Measurements from ENCODE around the gene HSPG2. TPM values are rescaled to one million over a fixed set of nuclear protein-coding genes. Genes with fewer than 3 reads are reported as not detected.

HSPG2 gene
- total RNA-seq, 1 experiment from 2014 or later: 14.7 TPM

DNA sequence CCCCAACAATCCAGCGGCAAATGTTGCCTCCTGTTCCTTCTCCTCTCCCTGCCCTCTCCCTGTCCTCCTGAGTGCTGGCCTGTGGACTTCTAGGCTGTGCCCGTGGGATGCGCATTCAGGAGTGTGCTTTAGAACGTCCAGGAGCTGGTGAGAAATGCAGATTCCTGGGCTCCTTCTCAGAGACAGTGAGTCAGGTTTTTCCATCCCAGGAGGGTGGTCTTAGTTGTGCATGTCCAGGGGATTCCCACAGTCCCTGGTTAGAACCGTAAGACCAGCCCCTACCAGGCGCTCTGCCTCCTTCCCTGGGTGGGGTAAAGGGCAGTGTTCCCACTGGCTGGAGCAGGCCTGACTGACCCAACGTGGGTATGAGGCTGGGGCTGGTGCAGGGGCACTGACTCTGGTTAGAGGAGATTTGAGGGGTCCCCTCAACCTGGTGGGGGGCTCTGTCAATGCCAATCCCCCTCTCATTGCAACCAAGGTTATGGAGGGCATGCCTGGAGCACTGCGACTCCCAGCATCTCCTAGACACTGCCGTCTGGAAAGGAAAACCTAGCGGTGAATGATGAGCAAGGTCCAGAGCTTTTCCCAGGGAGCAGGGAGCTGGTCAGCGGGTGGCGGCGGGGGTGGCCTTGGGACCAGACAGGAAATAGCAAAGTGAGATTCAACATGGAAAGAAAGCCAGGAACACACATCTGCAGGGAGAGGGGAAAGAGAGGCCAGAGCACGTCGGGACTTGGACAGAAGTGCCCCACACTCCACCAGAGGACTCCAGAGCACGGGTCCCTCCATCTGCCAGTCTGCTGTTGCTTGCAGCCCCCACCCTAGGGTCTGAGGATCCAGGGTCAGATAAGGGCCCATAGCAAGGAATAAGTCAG, 38.5 kb downstream of the HSPG2 start:
- no peak for DNase-seq (ENCODE audit: low read depth)

GRCh38 chr1:21897844-21898243, 39.3 kb downstream of the HSPG2 start:
- no peak for DNase-seq (ENCODE audit: low read depth)

DNA sequence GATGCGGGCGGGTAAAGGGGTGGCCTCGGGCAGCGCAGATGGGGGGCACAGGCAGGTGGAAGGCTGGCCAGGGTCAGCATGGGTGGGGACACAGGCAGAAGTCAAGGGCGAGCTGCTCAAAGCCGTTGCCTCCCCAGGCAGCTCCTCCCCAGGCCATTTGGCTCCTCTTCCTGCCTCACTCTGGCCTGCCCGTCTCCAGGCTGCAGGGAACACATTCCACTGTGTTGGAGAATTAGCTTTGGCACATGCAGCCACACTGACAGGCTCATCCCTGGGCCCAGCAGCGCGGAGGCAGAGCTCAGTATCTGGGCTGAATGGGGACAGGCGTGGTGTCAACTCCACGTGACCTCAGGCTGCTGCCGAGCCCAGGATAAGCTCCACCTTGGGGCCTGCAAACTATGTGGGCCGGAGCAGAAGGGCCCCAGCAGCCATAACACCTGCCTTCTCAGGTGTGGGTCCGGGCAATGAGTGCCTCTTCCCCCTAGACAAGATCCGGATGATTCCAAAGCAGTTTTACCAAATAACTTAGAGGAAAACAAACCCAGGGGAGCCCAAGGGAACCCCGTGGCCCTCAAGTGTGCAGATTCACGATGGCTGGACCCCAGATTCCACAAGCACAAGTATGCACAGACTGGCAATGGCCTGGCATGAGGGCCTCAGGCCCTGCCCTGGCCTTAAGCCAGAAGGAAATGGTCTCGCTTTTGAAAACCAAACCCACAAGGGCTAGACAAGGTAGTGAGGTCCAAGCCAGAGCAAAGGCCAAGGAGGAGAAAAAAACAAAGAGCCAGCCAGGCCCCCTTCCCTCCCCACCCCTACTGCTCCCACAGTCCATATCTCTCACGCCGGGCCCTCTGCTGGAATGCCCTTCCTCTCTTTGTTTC, 40.2 kb downstream of the HSPG2 start:
- no peak for DNase-seq (ENCODE audit: low read depth)

DNA sequence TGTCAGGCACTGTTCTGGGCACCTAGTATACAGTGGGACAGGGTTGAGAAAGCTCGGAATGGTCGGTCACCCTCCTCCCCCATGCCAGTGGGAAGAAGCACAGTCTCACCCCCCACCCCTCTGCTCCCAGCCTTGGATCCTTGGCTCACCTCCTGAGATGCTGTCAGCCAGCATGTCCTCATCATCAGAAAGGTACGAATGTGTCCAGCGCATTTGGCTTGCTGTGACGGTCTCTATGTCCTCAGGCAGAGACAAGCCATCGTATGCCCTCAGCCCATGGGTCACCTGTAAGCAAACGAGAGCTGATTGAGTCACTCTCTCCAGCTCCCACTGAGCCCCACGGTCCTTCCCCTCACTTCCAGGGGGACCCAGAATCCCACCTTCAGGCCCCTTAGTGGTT, 41.1 kb downstream of the HSPG2 start:
- no peak for DNase-seq (ENCODE audit: low read depth)

- no peak for DNase-seq (ENCODE audit: low read depth)
Measured at GRCh38 chr1:21894034-21894881, 42.9 kb downstream of the HSPG2 start.

GRCh38 chr1:21893046-21893805, 43.9 kb downstream of the HSPG2 start:
- DNase-seq (ENCODE audit: low read depth): no peak

DNA sequence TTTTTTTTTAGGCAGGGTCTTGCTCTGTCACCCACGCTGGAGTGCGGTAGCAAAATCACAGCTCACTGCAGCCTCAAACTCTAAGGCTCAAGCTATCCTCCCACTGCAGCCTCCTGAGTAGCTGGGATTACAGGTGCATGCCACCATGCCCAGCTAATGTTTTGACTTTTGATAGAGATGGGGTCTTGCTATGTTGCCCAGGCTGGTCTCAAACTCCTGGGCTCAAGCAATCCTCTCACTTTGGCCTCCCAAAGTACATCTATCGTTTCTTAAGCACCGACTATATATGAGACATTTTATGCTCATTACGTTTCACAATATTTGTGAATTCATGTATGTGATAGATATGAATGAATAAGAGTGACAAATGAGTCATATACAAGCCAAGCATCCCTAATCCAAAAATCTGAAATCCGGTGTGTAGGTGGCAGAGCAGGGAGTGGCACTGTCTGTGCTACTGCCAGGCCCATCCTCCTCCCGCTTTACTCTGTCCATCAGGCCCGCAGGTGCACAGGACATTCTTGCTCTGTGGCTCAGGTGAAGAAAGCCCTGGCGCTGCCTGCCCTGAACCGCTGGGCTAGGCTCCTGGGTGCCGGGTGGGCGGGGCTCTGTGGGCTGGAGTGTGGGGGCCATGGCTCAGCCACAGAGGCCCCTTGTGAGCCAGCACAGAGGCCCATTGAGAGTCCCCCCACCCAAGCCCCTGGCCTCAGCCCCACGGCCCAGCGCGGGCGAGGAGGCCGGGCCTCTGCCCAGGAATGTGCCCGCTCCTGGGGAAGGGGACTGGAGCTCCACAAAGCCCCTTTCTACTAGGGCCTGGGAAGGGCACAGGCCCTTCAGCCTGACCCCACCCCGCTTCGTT, 45.3 kb downstream of the HSPG2 start:
- no peak for DNase-seq (ENCODE audit: low read depth)

DNA sequence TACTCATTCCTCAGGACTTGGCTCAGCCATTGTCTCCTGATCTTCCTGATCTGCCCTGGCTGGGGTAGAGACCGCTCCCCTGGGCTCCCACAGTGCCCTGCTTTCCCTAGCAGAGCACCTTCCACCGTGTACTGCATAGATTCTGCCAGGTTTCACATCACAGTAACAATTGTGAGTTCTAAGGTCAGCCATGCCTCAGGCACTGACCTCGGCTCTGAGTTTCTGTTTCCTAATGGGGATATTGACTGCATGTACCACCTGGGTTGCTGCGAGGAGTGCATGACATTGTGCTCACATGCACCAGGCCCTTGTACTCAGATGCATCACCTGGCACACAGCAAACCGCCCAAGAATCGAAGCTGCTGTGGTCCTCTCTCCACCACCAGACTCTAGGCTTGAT, 46.0 kb downstream of the HSPG2 start:
- no peak for DNase-seq (ENCODE audit: low read depth)

GRCh38 chr1:21888500-21888899, 48.6 kb downstream of the HSPG2 start:
- no peak for DNase-seq (ENCODE audit: low read depth)

GRCh38 chr1:21887796-21888195, 49.3 kb downstream of the HSPG2 start:
- no peak for DNase-seq (ENCODE audit: low read depth)

GRCh38 chr1:21887216-21887736, 49.8 kb downstream of the HSPG2 start:
- DNase-seq (ENCODE audit: low read depth): no peak

DNA sequence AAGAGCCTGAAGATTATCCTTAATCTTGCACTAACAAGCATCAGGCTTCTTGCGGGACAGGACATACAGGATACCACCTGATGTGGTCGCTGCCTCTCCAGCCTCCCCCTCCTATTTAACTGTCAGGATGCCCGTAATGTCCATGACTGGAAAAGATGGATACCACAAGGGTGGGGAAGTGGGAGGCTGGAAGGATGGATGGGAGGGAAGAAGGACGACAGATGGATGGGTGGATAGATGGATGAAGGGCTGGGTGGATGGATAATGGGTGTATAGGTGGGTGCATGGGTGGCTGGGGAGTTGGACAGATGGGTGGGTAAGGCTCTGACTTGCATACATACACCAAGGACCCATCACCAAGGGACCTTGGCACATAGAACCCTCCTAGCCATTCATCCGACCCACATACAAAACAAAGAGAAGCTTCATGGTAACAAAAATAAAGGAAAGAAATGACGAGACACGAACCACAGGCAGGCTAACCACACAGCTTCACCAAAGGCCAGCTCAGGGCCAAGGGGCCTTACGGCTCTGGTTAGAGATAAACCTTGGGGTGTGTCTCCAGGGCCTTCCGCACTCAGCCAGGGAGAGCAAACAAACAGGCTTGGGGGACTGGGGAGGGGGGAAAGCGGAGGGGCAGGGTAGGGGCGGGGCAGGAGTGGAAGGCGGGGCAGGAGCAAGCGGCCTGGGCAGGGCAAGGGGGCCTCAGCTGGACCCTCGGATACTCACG, 50.5 kb downstream of the HSPG2 start:
- DNase-seq (ENCODE audit: low read depth): no peak

GRCh38 chr1:21885236-21886037, 51.7 kb downstream of the HSPG2 start:
- DNase-seq (ENCODE audit: low read depth): no peak

- DNase-seq (ENCODE audit: low read depth): no peak
Measured at GRCh38 chr1:21884456-21885235, 52.5 kb downstream of the HSPG2 start.

DNA sequence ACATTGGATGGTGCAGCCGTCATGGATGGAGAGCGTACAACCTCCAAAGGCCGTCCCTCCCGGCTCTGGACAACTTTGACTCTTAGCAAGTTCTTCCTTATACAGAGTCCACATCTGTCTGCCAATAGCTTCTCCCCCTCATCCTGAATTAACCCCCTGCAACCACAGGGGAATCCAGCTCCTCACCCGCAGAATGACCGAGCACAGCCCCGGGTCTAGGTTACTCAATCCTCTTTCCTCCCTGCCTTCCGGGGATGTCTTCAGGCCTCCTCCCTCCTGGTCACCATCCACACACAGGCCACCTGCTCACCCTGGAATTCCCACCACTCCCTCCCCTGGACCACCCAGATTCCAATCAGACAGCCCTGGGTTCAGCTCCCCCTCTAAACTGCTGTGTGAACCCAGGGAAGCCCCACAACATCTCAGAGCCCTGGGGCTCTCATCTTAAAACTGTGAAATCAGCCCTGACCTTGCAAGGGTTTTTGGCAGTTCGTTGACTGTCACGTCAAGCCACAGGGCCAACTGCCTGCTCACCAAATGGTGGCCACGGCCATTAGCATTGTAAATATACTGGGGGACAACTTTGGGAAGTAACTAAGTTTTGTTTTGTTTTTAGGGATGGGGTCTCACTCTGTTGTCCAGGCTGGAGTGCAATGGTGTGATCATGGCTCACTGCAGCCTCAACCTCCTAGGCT, 54.2 kb downstream of the HSPG2 start:
- no peak for DNase-seq (ENCODE audit: low read depth)

GRCh38 chr1:21881250-21881649, 55.9 kb downstream of the HSPG2 start:
- DNase-seq (ENCODE audit: low read depth): no peak

GRCh38 chr1:21880619-21880970, 56.5 kb downstream of the HSPG2 start:
- no peak for DNase-seq (ENCODE audit: low read depth)

All from Daoy (cell line).